ENCODE results near the gene WT1.

DNA sequence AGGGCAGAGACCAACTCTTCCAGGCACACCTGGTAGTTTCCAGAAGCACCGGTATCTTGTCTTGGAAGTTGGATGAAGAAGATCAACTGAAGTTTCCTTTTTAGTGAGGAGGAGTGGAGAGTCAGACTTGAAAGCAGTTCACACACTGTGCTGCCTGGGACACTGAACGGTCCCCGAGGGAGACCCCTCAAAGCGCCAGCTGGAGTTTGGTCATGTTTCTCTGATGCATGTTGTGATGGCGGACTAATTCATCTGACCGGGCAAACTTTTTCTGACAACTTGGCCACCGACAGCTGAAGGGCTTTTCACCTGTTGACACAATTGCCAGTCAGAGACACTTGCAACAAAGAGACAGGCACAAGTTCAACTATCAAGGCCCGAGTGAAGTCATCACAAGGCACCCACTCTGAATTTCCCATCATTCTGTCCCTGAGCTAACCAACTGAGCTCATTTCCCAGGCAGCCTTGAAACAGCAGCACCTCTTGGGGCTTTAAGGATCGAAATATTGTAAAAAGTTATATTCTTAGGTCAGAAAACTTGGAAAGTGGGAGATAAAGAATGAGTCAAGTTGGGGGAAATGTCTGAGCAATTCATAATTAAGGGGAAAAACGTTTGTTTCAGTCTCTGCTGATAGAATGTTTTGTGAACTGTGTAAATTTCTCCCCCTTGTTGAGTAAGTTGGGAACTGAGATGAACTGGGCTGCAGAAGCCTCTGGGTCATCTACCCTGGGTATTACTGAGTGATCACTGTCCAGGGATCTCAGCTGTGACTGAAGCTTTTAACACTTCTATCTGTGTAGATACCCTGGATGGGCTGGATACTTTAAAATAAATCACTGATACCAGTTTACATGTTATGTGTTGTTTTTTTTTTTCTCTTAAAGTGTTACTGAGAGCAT, 46.2 kb downstream of the WT1 start:
- TF ChIP-seq, protein P1, sequence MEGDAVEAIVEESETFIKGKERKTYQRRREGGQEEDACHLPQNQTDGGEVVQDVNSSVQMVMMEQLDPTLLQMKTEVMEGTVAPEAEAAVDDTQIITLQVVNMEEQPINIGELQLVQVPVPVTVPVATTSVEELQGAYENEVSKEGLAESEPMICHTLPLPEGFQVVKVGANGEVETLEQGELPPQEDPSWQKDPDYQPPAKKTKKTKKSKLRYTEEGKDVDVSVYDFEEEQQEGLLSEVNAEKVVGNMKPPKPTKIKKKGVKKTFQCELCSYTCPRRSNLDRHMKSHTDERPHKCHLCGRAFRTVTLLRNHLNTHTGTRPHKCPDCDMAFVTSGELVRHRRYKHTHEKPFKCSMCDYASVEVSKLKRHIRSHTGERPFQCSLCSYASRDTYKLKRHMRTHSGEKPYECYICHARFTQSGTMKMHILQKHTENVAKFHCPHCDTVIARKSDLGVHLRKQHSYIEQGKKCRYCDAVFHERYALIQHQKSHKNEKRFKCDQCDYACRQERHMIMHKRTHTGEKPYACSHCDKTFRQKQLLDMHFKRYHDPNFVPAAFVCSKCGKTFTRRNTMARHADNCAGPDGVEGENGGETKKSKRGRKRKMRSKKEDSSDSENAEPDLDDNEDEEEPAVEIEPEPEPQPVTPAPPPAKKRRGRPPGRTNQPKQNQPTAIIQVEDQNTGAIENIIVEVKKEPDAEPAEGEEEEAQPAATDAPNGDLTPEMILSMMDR (IDR thresholded peaks at IDR 0.05; ENCODE audit: low read depth, low read length) = no peak
- TF ChIP-seq MYC (IDR thresholded peaks at IDR 0.05; ENCODE audit: low read depth, low read length) (no peak), POLR2A (IDR thresholded peaks at IDR 0.05; ENCODE audit: extremely low read depth, insufficient read length) (no peak)
- TF ChIP-seq, protein P2, sequence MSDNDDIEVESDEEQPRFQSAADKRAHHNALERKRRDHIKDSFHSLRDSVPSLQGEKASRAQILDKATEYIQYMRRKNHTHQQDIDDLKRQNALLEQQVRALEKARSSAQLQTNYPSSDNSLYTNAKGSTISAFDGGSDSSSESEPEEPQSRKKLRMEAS (IDR thresholded peaks at IDR 0.05; ENCODE audit: low read depth, low read length) = no peak

Measured in NB4 (cell line).